Measurements from ENCODE around the gene KRTAP8-1. TPM values are rescaled to one million over a fixed set of nuclear protein-coding genes. Genes with fewer than 3 reads are reported as not detected.

The KRTAP8-1 gene
- not detected in 2 replicates for total RNA-seq

GRCh38 chr21:30813174-30813573 lies at the start of gene KRTAP8-1:
Gene KRTAP8-1, minus strand, starts transcription at chr21:30813274. Its CDS starts 54 bp downstream, at chr21:30813220.

GRCh38 chr21:30829659-30830058 lies 16.6 kb upstream of the KRTAP8-1 start, which contains the start of gene KRTAP7-1:
Gene KRTAP7-1, minus strand, starts transcription at chr21:30829759. Its CDS starts 61 bp downstream, at chr21:30829698.

Small RNA genes lying within 50 kb of the gene (small RNA-seq; reads per million reads assigned to genes)
- gene AP000244.1 (not detected), gene KRTAP8-2P (not detected), gene KRTAP8-3P (not detected)

Other genes starting within 250 kb of the KRTAP8-1 start
- gene KRTAP22-2, start 222.9 kb downstream of the KRTAP8-1 start, total RNA-seq = not detected in 2 replicates
- gene KRTAP6-3, start 220.8 kb downstream of the KRTAP8-1 start, total RNA-seq = not detected in 2 replicates
- gene KRTAP6-2, start 214.4 kb downstream of the KRTAP8-1 start, total RNA-seq = not detected in 2 replicates
- gene KRTAP22-1, start 212.2 kb downstream of the KRTAP8-1 start, total RNA-seq = not detected in 2 replicates
- not detected in 2 replicates for gene KRTAP6-1, start 199.3 kb downstream of the KRTAP8-1 start, total RNA-seq
- not detected in 2 replicates for gene KRTAP20-1, start 196.8 kb downstream of the KRTAP8-1 start, total RNA-seq
- not detected in 2 replicates for gene KRTAP20-4, start 192.6 kb downstream of the KRTAP8-1 start, total RNA-seq
- not detected in 2 replicates for gene KRTAP20-2, start 178.1 kb downstream of the KRTAP8-1 start, total RNA-seq
- gene KRTAP20-3, start 170.4 kb downstream of the KRTAP8-1 start, total RNA-seq = not detected in 2 replicates
- gene KRTAP21-3, start 94.5 kb downstream of the KRTAP8-1 start, total RNA-seq = not detected in 2 replicates
- 1.3 TPM in 1 of 2 replicates, not detected in the other for gene KRTAP21-2, start 66.0 kb downstream of the KRTAP8-1 start, total RNA-seq
- not detected in 2 replicates for gene KRTAP21-1, start 57.8 kb downstream of the KRTAP8-1 start, total RNA-seq
- not detected in 2 replicates for gene KRTAP7-1, start 16.5 kb upstream of the KRTAP8-1 start, total RNA-seq
- not detected in 2 replicates for gene KRTAP11-1, start 68.3 kb upstream of the KRTAP8-1 start, total RNA-seq
- gene KRTAP19-8, start 225.2 kb upstream of the KRTAP8-1 start, total RNA-seq = not detected in 2 replicates